Measurements from ENCODE around the gene COL15A1.

- TF ChIP-seq CTCF (conservative IDR thresholded peaks at IDR 0.05 in 1 of 2, IDR thresholded peaks at IDR 0.05 in 1 of 2; ENCODE audit: extremely low read depth in 1 of 2, insufficient read depth in 1 of 2, low read depth in 1 of 2, low read length in 2 of 2) = no peak
- TF ChIP-seq EZH2 (IDR thresholded peaks at IDR 0.05; ENCODE audit: borderline replicate concordance, low read length) = no peak
Measured at GRCh38 chr9:99114846-99115500, 171.3 kb downstream of the COL15A1 start.
